K562 (cell line): ENCODE results near the gene GAB2. TPM values are rescaled to one million over a fixed set of nuclear protein-coding genes. Genes with fewer than 3 reads are reported as not detected.
A peak's percentile ranks its signal among the peaks of the same experiment; 100 is the strongest.

Experiments
- FOXA3 ChIP-seq, 2 experiments: fragments of 450-650 bp in 1 of 2; sonication (generic) in 1 of 2; formaldehyde crosslinking; IDR thresholded peaks in 1 of 2; conservative IDR thresholded peaks in 1 of 2; 2 replicates each; pipeline versions ENCODE4 v1.4.0 to v1.8.0; 2020 to 2022; ENCODE audit warnings: mild to moderate bottlenecking in 2 of 2, missing genetic modification reagents in 1 of 2
- RAD51 ChIP-seq: fragments of 450-650 bp; IDR thresholded peaks from 2 replicates; pipeline ENCODE4 v1.7.1; 2016; ENCODE audit warnings: low read depth, mild to moderate bottlenecking, borderline replicate concordance
- YY1 ChIP-seq, 3 experiments: IDR thresholded peaks; 2 replicates each; pipeline ENCODE4 v1.6.1; 2011; ENCODE audit warnings: low read length in 2 of 3, mild to moderate bottlenecking in 2 of 3, moderate library complexity in 2 of 3, borderline replicate concordance in 1 of 3, control low read depth in 1 of 3, low read depth in 1 of 3; ENCODE audit not compliant: insufficient read depth in 3 of 3, insufficient replicate concordance in 2 of 3, control insufficient read depth in 1 of 3, insufficient read length in 1 of 3; ENCODE audit errors: extremely low read depth in 1 of 3
- ZFP36 ChIP-seq: fragments of 150-350 bp; IDR thresholded peaks from 2 replicates; pipeline ENCODE4 v1.6.1; 2018; ENCODE audit warnings: low read length, low read depth; ENCODE audit not compliant: partially characterized antibody
- ZNF133 ChIP-seq: fragments of 250-450 bp; sonication (Bioruptor Pico); IDR thresholded peaks from 2 replicates; pipeline ENCODE4 v1.4.0; 2020; ENCODE audit warnings: mild to moderate bottlenecking
- ZNF431 ChIP-seq: sonication (generic); formaldehyde crosslinking; IDR thresholded peaks from 2 replicates; pipeline ENCODE4 v1.8.0; 2022; ENCODE audit warnings: mild to moderate bottlenecking, missing genetic modification reagents
- ZNF766 ChIP-seq: fragments of 200-800 bp; sonication (Bioruptor generic); conservative IDR thresholded peaks from 2 replicates; pipeline ENCODE4 v1.6.1; 2016; ENCODE audit warnings: missing genetic modification characterization, missing compliant biosample characterization
- ZSCAN29 ChIP-seq: fragments of 450-650 bp; IDR thresholded peaks from 2 replicates; pipeline ENCODE4 v1.6.1; 2017
- polyA plus RNA-seq, 8 experiments: library from polyadenylated mRNA; depleted of rRNA in 4 of 8; stranded (reverse) in 5 of 8; unstranded in 3 of 8; fragments of >200 nt; fragmentation: Nextera tagmentation in 2 of 8; fragmentation: Illumina TruSeq in 1 of 8; extraction: Ambion mirVana in 2 of 8; extraction: Trizol in 1 of 8; gene quantifications; 2 replicates each; pipeline versions ENCODE4 v1.2.1 to v1.2.3, GENCODE V29; 2011 to 2014; ENCODE audit warnings: inconsistent platforms in 1 of 8, missing spikeins in 1 of 8
- total RNA-seq, 7 experiments: library from RNA; depleted of rRNA in 6 of 7; stranded (reverse); fragments of >200 nt in 6 of 7; fragmentation: Illumina TruSeq in 2 of 7; extraction: Trizol in 2 of 7; gene quantifications; 2 replicates each; pipeline versions ENCODE4 v1.2.1 to v1.2.3, GENCODE V29; 2011 to 2021; ENCODE audit warnings: low replicate concordance in 1 of 7
- TF ChIP-seq, protein P1 (sequence below): fragments of 250-450 bp; sonication (Bioruptor Pico); IDR thresholded peaks from 2 replicates; pipeline ENCODE4 v1.8.0; 2022; ENCODE audit warnings: inconsistent platforms, mild to moderate bottlenecking, moderate library complexity, borderline replicate concordance

Gene GAB2
- total and polyA plus RNA-seq, 9 of the 15 experiments (the other 6 are each of a cell fraction or from before 2014, with no cell fraction given), result 2.3 to 35.2 (median 16.1) TPM

DNA sequence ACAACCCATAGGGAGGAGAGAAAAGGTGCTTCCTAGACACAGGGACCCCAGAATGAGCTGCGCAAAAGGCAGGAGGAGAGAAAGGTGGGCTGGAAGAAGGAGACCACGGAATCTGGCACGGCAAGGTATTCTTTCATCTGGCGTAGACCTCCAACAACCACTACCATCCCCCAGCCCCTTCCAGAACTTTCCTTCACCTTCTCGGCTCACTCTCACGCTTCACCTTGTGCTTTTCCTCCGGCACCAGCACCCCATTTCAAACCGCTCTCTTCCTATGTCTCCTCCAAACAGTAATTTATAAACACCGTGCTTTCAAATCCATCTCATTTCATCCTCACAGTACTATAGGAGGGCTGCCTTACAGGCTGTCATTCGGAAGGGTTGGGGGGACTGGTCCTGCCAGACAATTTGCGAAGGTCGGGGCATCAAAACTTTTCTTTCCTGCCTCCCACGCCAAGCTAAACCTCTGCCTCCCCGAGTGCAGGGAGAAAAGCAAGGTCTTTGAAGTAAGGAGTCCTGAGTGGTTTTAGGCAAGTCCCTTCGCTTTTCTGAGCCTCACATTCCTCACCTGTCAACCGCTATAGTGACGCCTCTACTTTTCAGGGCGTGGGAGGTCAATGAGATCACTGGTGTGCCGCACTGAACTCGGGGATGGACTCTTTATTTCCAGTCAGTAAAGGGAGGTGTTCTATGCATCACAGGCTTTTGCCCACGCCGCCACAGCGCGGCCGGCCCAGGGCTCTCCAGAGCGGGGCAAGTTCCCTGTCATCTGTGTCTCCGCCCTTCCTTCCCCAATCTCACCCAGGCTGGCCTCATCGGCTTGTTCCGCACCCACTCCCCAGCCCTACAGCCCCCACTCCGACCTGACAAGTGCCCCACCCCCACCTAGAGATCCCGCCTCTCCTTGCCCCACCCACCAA is 230.0 kb downstream of the GAB2 start (continued):
- TF ChIP-seq YY1 (IDR thresholded peaks at IDR 0.05; ENCODE audit: borderline replicate concordance in 1 of 3, control insufficient read depth in 1 of 3, extremely low read depth in 1 of 3, insufficient read depth in 3 of 3, insufficient read length in 1 of 3, insufficient replicate concordance in 2 of 3, low read depth in 1 of 3, low read length in 2 of 3) (peak in 1 of 3 experiments; percentile 10), ZNF133 (CRISPR knock-in tag) (no peak), ZFP36 (no peak), ZNF766 (no peak), ZSCAN29 (no peak), RAD51 (no peak), FOXA3 (CRISPR knock-in tag; conservative IDR thresholded peaks at IDR 0.05 in 1 of 2, IDR thresholded peaks at IDR 0.05 in 1 of 2) (no peak), ZNF431 (CRISPR knock-in tag) (no peak)
- TF ChIP-seq, protein P1, sequence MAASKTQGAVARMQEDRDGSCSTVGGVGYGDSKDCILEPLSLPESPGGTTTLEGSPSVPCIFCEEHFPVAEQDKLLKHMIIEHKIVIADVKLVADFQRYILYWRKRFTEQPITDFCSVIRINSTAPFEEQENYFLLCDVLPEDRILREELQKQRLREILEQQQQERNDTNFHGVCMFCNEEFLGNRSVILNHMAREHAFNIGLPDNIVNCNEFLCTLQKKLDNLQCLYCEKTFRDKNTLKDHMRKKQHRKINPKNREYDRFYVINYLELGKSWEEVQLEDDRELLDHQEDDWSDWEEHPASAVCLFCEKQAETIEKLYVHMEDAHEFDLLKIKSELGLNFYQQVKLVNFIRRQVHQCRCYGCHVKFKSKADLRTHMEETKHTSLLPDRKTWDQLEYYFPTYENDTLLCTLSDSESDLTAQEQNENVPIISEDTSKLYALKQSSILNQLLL, result no peak
